H9 (cell line): Measurements from ENCODE around the gene RNF148. TPM values are rescaled to one million over a fixed set of nuclear protein-coding genes. Genes with fewer than 3 reads are reported as not detected.
"Not testable (repeated sequence)": the region's sequence is repeated elsewhere in the genome, so short reads cannot be mapped to it uniquely, and the experiment has no call there.

Experiments used
- DNase-seq: peaks from one replicate; pipeline ENCODE4 v3.0.0-alpha.2; 2017
- H2AFZ ChIP-seq: one replicate; pipeline ENCODE4 v1.6.1; 2013; ENCODE audit warnings: mild to moderate bottlenecking, low read length, control low read depth, moderate library complexity
- H2AK5ac ChIP-seq: 2 replicates; pipeline ENCODE4 v1.6.1; 2013; ENCODE audit warnings: low read length, control low read depth, mixed read lengths; ENCODE audit not compliant: insufficient read length
- H2BK120ac ChIP-seq: one replicate; pipeline ENCODE4 v1.6.1; 2013; ENCODE audit warnings: low read depth, mild to moderate bottlenecking, low read length, control low read depth, inconsistent platforms; ENCODE audit not compliant: poor library complexity, severe bottlenecking
- H2BK12ac ChIP-seq: 2 replicates; pipeline ENCODE4 v1.6.1; 2013; ENCODE audit warnings: low read length, control low read depth, mixed read lengths, low read depth; ENCODE audit not compliant: insufficient read length
- H2BK15ac ChIP-seq: 2 replicates; pipeline ENCODE4 v1.6.1; 2013; ENCODE audit warnings: low read depth, low read length, control low read depth
- H2BK20ac ChIP-seq: one replicate; pipeline ENCODE4 v1.6.1; 2013; ENCODE audit warnings: low read depth, mild to moderate bottlenecking, low read length, control low read depth, inconsistent platforms; ENCODE audit not compliant: poor library complexity, severe bottlenecking
- H2BK5ac ChIP-seq: 2 replicates; pipeline ENCODE4 v1.6.1; 2013; ENCODE audit warnings: low read length, control low read depth, mixed read lengths; ENCODE audit not compliant: insufficient read length
- H3K14ac ChIP-seq: 2 replicates; pipeline ENCODE4 v1.6.1; 2013; ENCODE audit warnings: low read length, control low read depth; ENCODE audit not compliant: insufficient read depth
- H3K18ac ChIP-seq: 2 replicates; pipeline ENCODE4 v1.6.1; 2013; ENCODE audit warnings: low read depth, mild to moderate bottlenecking, mixed read lengths, low read length, control low read depth; ENCODE audit not compliant: insufficient read length
- H3K23ac ChIP-seq: 2 replicates; pipeline ENCODE4 v1.6.1; 2013; ENCODE audit warnings: low read length, control low read depth, mixed read lengths, low read depth; ENCODE audit not compliant: insufficient read length
- H3K23me2 ChIP-seq: 2 replicates; pipeline ENCODE4 v1.6.1; 2013; ENCODE audit warnings: low read depth, mild to moderate bottlenecking, mixed read lengths, low read length, control low read depth; ENCODE audit not compliant: insufficient read length, poor library complexity, severe bottlenecking
- H3K27ac ChIP-seq: 2 replicates; pipeline ENCODE4 v1.5.1; 2013; ENCODE audit warnings: low read length, control low read depth, mixed read lengths, low read depth; ENCODE audit not compliant: insufficient read length
- H3K27me3 ChIP-seq: 2 replicates; pipeline ENCODE4 v1.6.1; 2013; ENCODE audit warnings: low read length, control low read depth, inconsistent platforms; ENCODE audit not compliant: insufficient read depth
- H3K4ac ChIP-seq: 2 replicates; pipeline ENCODE4 v1.6.1; 2013; ENCODE audit warnings: low read depth, mild to moderate bottlenecking, control low read depth, inconsistent platforms, low read length, moderate library complexity
- H3K4me1 ChIP-seq: 2 replicates; pipeline ENCODE4 v1.6.1; 2013; ENCODE audit warnings: low read length, control low read depth, inconsistent platforms; ENCODE audit not compliant: insufficient read depth
- H3K4me2 ChIP-seq: 2 replicates; pipeline ENCODE4 v1.6.1; 2013; ENCODE audit warnings: low read length, control low read depth, mixed read lengths; ENCODE audit not compliant: insufficient read length, insufficient read depth
- H3K56ac ChIP-seq: 2 replicates; pipeline ENCODE4 v1.6.1; 2013; ENCODE audit warnings: low read depth, mild to moderate bottlenecking, mixed read lengths, low read length, control low read depth; ENCODE audit not compliant: insufficient read length
- H3K79me1 ChIP-seq: 2 replicates; pipeline ENCODE4 v1.6.1; 2013; ENCODE audit warnings: low read depth, mild to moderate bottlenecking, moderate library complexity, low read length, control low read depth, inconsistent platforms; ENCODE audit not compliant: insufficient read depth, poor library complexity, severe bottlenecking
- H3K79me2 ChIP-seq: 2 replicates; pipeline ENCODE4 v1.6.1; 2013; ENCODE audit warnings: low read length, control low read depth, inconsistent platforms; ENCODE audit not compliant: insufficient read depth
- H3K9ac ChIP-seq: 2 replicates; pipeline ENCODE4 v1.6.1; 2013; ENCODE audit warnings: low read length, control low read depth, mixed read lengths; ENCODE audit not compliant: insufficient read length; ENCODE audit errors: extremely low read depth
- H3K9me3 ChIP-seq: one replicate; pipeline ENCODE4 v1.6.1; 2013; ENCODE audit warnings: low read depth, low read length, inconsistent platforms; ENCODE audit not compliant: control insufficient read depth
- H3T11ph ChIP-seq: one replicate; pipeline ENCODE4 v1.6.1; 2013; ENCODE audit warnings: mild to moderate bottlenecking, low read length, control low read depth, inconsistent platforms
- H4K20me1 ChIP-seq: one replicate; pipeline ENCODE4 v1.6.1; 2013; ENCODE audit not compliant: control insufficient read depth, insufficient read length, insufficient read depth
- H4K5ac ChIP-seq: 2 replicates; pipeline ENCODE4 v1.6.1; 2013; ENCODE audit warnings: low read depth, mild to moderate bottlenecking, mixed read lengths, low read length, control low read depth; ENCODE audit not compliant: insufficient read length
- H4K8ac ChIP-seq: replicated peaks from 2 replicates; pipeline ENCODE4 v1.6.1; 2013; ENCODE audit warnings: low read length, control low read depth, mixed read lengths, low read depth; ENCODE audit not compliant: insufficient read length
- H4K91ac ChIP-seq: 2 replicates; pipeline ENCODE4 v1.6.1; 2013; ENCODE audit warnings: low read depth, mild to moderate bottlenecking, moderate library complexity, mixed read lengths, low read length, control low read depth; ENCODE audit not compliant: insufficient read length
- H3K27ac Mint-ChIP-seq, 3 experiments: 2 replicates in 2 of 3; 3 replicates in 1 of 3; pipeline ENCODE4 v1.8.0; 2020 to 2021; ENCODE audit warnings: mixed read lengths in 3 of 3, mild to moderate bottlenecking in 1 of 3, moderate library complexity in 1 of 3
- H3K27me3 Mint-ChIP-seq: 2 replicates; pipeline ENCODE4 v1.8.0; 2021; ENCODE audit warnings: low read depth, mild to moderate bottlenecking, moderate library complexity, mixed read lengths
- H3K36me3 Mint-ChIP-seq, 3 experiments: 2 replicates in 2 of 3; 3 replicates in 1 of 3; pipeline ENCODE4 v1.8.0; 2020 to 2021; ENCODE audit warnings: low read depth in 3 of 3, mixed read lengths in 3 of 3; ENCODE audit not compliant: insufficient read depth in 1 of 3
- H3K4me1 Mint-ChIP-seq, 2 experiments: 2 replicates each; pipeline ENCODE4 v1.8.0; 2020; ENCODE audit warnings: mixed read lengths in 2 of 2
- H3K4me3 Mint-ChIP-seq, 2 experiments: 2 replicates in 1 of 2; 3 replicates in 1 of 2; pipeline ENCODE4 v1.8.0; 2020 to 2021; ENCODE audit warnings: mild to moderate bottlenecking in 2 of 2, mixed read lengths in 2 of 2, moderate library complexity in 1 of 2
- H3K9me3 Mint-ChIP-seq, 2 experiments: 2 replicates in 1 of 2; 3 replicates in 1 of 2; pipeline ENCODE4 v1.8.0; 2020; ENCODE audit warnings: mild to moderate bottlenecking in 2 of 2, mixed read lengths in 2 of 2, moderate library complexity in 1 of 2
- WGBS: extraction: QIAGEN DNeasy Blood & Tissue Kit; methylation state at CpG from one replicate; pipeline ENCODE4 v1.1.7; 2013; ENCODE audit warnings: missing lambda C conversion rate, low lambda C conversion rate, mixed read lengths; ENCODE audit not compliant: insufficient read length; ENCODE audit errors: extremely low coverage; 5-methylcytosine and 5-hydroxymethylcytosine counted together
- total RNA-seq: library from RNA; stranded (reverse); gene quantifications from 2 replicates; pipeline ENCODE4 v1.2.1, GENCODE V29; 2021
- TF ChIP-seq, protein P1 (sequence below): fragments of 200-600 bp; sonication (generic); conservative IDR thresholded peaks from 3 replicates; pipeline ENCODE4 v1.8.0; 2021; ENCODE audit warnings: antibody characterized with exemption, mild to moderate bottlenecking

Gene RNF148
- total RNA-seq, 1 experiment from 2014 or later = 0.39 TPM

DNA sequence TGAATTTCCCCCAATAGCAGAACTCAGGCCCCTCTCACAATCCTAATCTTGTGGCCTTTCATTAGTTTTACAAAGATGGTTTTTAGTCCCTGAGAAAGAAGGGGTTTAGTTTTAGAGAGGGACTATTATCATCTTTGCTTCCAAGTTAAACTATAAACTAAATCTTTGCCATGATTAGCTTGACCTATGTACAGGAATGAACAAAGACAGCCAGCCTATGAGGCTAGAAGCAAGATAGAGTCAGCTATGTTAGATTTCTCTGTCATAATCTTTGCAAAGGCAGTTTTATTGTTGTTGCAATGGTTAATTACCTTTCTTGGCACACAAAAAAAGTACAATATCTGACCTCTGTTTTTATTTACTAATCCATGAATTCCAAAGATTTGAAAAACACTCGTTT, 22.9 kb downstream of the RNF148 start:
- DNase-seq = no peak
- no peak overlapping the region for H2BK12ac ChIP-seq
- H3K4me3 Mint-ChIP-seq = peak overlapping the region in 1 of 2 experiments; percentile 52; a peak in 2 of 5 replicates
- no peaks in the 10 kb centered on the region for H4K20me1 ChIP-seq
- peak overlapping the region; percentile 86 for H4K91ac ChIP-seq
- H3K27me3 Mint-ChIP-seq = no peaks in the 10 kb centered on the region
- peak overlapping the region; percentile 96 to 99 (median 96) for H3K27ac Mint-ChIP-seq
- no peak overlapping the region for H4K8ac ChIP-seq
- TF ChIP-seq, protein P1, sequence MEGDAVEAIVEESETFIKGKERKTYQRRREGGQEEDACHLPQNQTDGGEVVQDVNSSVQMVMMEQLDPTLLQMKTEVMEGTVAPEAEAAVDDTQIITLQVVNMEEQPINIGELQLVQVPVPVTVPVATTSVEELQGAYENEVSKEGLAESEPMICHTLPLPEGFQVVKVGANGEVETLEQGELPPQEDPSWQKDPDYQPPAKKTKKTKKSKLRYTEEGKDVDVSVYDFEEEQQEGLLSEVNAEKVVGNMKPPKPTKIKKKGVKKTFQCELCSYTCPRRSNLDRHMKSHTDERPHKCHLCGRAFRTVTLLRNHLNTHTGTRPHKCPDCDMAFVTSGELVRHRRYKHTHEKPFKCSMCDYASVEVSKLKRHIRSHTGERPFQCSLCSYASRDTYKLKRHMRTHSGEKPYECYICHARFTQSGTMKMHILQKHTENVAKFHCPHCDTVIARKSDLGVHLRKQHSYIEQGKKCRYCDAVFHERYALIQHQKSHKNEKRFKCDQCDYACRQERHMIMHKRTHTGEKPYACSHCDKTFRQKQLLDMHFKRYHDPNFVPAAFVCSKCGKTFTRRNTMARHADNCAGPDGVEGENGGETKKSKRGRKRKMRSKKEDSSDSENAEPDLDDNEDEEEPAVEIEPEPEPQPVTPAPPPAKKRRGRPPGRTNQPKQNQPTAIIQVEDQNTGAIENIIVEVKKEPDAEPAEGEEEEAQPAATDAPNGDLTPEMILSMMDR = no peak
- H2AK5ac ChIP-seq = peak overlapping the region; percentile 42
- peak overlapping the region; percentile 78 for H3K18ac ChIP-seq
- H3K79me1 ChIP-seq = no peaks in the 10 kb centered on the region
- H3K9me3 Mint-ChIP-seq = peaks cover 3 to 4% of the 10 kb centered on the region in 2 experiments; a peak in 4 of 5 replicates
- no peaks in the 10 kb centered on the region for H3K27me3 ChIP-seq
- H2BK120ac ChIP-seq = peak overlapping the region; percentile 73
- H3K23me2 ChIP-seq = no peaks in the 10 kb centered on the region
- H3K9me3 ChIP-seq = no peaks in the 10 kb centered on the region
- no peak overlapping the region for H3K4me2 ChIP-seq
- H2BK5ac ChIP-seq = no peak overlapping the region
- peaks cover 54 to 57% of the 10 kb centered on the region in 2 experiments for H3K4me1 Mint-ChIP-seq
- peaks cover 0 to 2% (median 0%) of the 10 kb centered on the region in 3 experiments; a peak in 1 of 7 replicates for H3K36me3 Mint-ChIP-seq
- H3K23ac ChIP-seq = no peak overlapping the region
- H4K5ac ChIP-seq = no peak overlapping the region
- H3K4ac ChIP-seq = peak overlapping the region; percentile 81; the same call in 1 of the 2 replicates
- no peak overlapping the region for H3K14ac ChIP-seq
- peak overlapping the region; percentile 59 for H3T11ph ChIP-seq
- H3K56ac ChIP-seq = no peak overlapping the region
- no peak overlapping the region for H2BK15ac ChIP-seq
- H3K4me1 ChIP-seq = peaks cover 21% of the 10 kb centered on the region; the same call in 1 of the 2 replicates
- peak overlapping the region; percentile 86 for H3K27ac ChIP-seq
- H2BK20ac ChIP-seq = peak overlapping the region; percentile 99
- WGBS = 100% methylated on average over 1 of the region's 1 CpG
- H3K79me2 ChIP-seq = peaks cover 2% of the 10 kb centered on the region; the same call in 1 of the 2 replicates
- peak overlapping the region; percentile 2 for H3K9ac ChIP-seq
- no peak overlapping the region for H2AFZ ChIP-seq

DNA sequence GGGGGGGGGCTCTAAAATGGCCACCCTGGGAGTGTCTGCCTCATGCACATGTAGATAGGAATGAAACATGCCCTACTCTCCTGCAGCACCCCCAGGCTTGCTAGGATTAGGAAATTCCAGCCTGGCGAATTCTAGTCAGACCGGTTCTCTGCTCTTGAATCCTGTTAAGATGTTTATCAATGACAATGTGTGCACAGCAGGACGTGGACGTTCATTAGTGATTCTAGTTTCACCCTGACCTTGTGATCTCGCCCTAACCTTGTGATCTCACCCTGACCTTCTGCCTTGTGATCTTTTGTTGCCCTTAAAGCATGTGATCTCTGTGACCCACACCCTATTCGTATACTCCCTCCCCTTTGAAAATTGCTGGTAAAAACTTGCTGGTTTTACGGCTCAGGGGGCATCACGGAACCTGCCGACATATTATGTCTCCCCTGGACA, 23.4 kb downstream of the RNF148 start:
- Histone ChIP-seq H2BK20ac (peak overlapping the region; percentile 99), H3K4me1 (peaks cover 21% of the 10 kb centered on the region; the same call in 1 of the 2 replicates), H2AK5ac (peak overlapping the region; percentile 42), H3K4ac (peak overlapping the region; percentile 81; the same call in 1 of the 2 replicates), H3K27ac (peak overlapping the region; percentile 86), H4K91ac (peak overlapping the region; percentile 86), H3K9ac (peak overlapping the region; percentile 2), H3K18ac (peak overlapping the region; percentile 78), H2BK120ac (peak overlapping the region; percentile 73)
- not testable (repeated sequence) for H2BK12ac ChIP-seq, H2BK15ac ChIP-seq, H3K36me3 Mint-ChIP-seq, H4K5ac ChIP-seq, H3K27me3 Mint-ChIP-seq, H2AFZ ChIP-seq, H3K56ac ChIP-seq, H3K23me2 ChIP-seq, H3K79me2 ChIP-seq, H4K8ac ChIP-seq, H2BK5ac ChIP-seq, H3K14ac ChIP-seq, H4K20me1 ChIP-seq, H3K79me1 ChIP-seq, H3K4me2 ChIP-seq, H3K27me3 ChIP-seq, H3T11ph ChIP-seq, H3K9me3 ChIP-seq, H3K23ac ChIP-seq, H3K9me3 Mint-ChIP-seq
- peaks cover 53 to 54% of the 10 kb centered on the region in 2 experiments for H3K4me1 Mint-ChIP-seq
- H3K4me3 Mint-ChIP-seq = peak overlapping the region; percentile 33 to 52; a peak in 3 of 5 replicates
- WGBS = no CpG with 5 or more reads among the region's 9 CpGs
- H3K27ac Mint-ChIP-seq = peak overlapping the region; percentile 96 to 99 (median 96)
- peak; percentile 94 for DNase-seq
